BE2C (cell line): ENCODE data around the gene FLG2.

Experiments
- DNase-seq: peaks from one replicate; pipeline ENCODE4 v3.0.0-alpha.2; 2020
- H3K27me3 ChIP-seq: fragments of 250-450 bp; sonication (Bioruptor Pico); 2 replicates; pipeline ENCODE4 v1.5.1; 2020; ENCODE audit warnings: mild to moderate bottlenecking
- H3K36me3 ChIP-seq: fragments of 250-450 bp; sonication (Bioruptor Pico); 2 replicates; pipeline ENCODE4 v1.5.1; 2020; ENCODE audit warnings: mild to moderate bottlenecking
- H3K4me1 ChIP-seq: fragments of 250-450 bp; sonication (Bioruptor Pico); 2 replicates; pipeline ENCODE4 v1.5.1; 2020
- H3K4me3 ChIP-seq: 2 replicates; pipeline ENCODE4 v1.5.1; 2011; ENCODE audit warnings: low read depth, low read length
- H3K9me3 ChIP-seq: fragments of 250-450 bp; sonication (Bioruptor Pico); 2 replicates; pipeline ENCODE4 v1.5.1; 2020
- TF ChIP-seq, protein P1 (sequence below): IDR thresholded peaks from 2 replicates; pipeline ENCODE4 v1.5.1; 2012; ENCODE audit warnings: mild to moderate bottlenecking, low read depth, low read length

The FLG2 gene

DNA sequence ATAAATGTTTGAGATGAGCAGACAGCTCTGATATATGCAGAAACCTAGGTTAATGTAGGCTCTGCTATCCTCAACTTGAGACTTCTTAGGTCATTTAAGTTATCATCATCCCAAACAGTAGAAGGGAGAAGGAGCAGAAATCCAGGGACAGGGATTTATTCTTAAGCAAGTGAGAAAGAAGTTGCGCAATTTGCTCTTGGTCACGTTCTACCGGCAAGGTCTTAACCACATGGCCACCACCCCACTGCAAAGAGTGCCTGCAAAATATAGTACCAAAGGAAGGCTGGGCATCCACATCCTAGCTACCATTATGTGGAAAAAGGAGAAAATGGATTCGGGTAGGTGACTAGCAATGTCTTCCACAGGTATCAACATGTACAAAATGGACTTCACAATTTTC is 29.1 kb upstream of the FLG2 start:
- H3K36me3 ChIP-seq = no peaks in the 10 kb centered on the region
- TF ChIP-seq, protein P1, sequence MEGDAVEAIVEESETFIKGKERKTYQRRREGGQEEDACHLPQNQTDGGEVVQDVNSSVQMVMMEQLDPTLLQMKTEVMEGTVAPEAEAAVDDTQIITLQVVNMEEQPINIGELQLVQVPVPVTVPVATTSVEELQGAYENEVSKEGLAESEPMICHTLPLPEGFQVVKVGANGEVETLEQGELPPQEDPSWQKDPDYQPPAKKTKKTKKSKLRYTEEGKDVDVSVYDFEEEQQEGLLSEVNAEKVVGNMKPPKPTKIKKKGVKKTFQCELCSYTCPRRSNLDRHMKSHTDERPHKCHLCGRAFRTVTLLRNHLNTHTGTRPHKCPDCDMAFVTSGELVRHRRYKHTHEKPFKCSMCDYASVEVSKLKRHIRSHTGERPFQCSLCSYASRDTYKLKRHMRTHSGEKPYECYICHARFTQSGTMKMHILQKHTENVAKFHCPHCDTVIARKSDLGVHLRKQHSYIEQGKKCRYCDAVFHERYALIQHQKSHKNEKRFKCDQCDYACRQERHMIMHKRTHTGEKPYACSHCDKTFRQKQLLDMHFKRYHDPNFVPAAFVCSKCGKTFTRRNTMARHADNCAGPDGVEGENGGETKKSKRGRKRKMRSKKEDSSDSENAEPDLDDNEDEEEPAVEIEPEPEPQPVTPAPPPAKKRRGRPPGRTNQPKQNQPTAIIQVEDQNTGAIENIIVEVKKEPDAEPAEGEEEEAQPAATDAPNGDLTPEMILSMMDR = no peak
- H3K4me1 ChIP-seq = no peaks in the 10 kb centered on the region
- H3K4me3 ChIP-seq = no peak overlapping the region
- no peaks in the 10 kb centered on the region for H3K27me3 ChIP-seq
- H3K9me3 ChIP-seq = no peaks in the 10 kb centered on the region
- DNase-seq = no peak

DNA sequence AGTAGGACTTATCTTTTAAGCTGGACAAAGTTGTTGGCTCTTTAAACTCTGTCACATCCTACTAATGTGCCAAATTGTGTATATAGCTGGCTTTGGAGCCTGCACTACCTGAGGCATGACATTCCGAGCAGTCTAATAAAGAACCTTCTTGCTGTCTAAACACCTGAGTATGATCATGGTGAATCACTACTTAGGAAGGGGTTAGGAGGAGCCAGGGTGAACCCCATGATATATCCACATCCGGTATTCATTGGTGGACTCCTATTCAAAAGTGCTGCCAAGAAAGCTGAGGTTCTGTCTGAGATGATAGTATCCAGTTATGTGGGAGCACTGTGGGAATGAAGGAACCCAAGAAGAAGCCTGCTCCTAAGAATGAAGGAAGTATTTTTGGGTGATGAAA is 27.1 kb upstream of the FLG2 start:
- no peak overlapping the region for H3K4me3 ChIP-seq
- TF ChIP-seq, protein P1 = no peak
- H3K36me3 ChIP-seq = no peaks in the 10 kb centered on the region
- H3K9me3 ChIP-seq = no peaks in the 10 kb centered on the region
- H3K4me1 ChIP-seq = no peaks in the 10 kb centered on the region
- no peaks in the 10 kb centered on the region; the same call in 1 of the 2 replicates for H3K27me3 ChIP-seq
- no peak for DNase-seq

DNA sequence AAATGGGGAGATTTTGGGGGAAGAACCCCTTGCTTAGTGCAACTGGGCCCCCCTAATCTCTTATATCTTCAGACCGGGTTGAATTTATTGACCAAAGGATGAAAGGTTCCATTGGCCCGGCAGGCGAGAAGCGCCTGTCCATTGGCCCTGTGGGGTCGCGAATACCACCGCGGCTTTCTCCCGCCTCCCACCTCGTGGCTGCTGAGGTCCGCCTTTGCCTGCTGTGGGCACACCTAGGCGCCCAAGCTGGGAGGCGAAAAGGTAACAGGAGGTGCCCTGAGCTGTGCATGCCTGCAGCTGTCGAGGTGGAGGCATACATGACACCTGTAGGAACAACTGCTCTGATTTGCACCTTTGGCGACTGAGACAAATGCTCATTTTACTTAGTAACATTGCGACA is 21.1 kb upstream of the FLG2 start:
- TF ChIP-seq, protein P1 = no peak
- DNase-seq = no peak
- H3K27me3 ChIP-seq = peaks cover 8% of the 10 kb centered on the region
- no peaks in the 10 kb centered on the region for H3K9me3 ChIP-seq
- no peak overlapping the region for H3K4me3 ChIP-seq
- H3K36me3 ChIP-seq = no peaks in the 10 kb centered on the region
- no peaks in the 10 kb centered on the region for H3K4me1 ChIP-seq

DNA sequence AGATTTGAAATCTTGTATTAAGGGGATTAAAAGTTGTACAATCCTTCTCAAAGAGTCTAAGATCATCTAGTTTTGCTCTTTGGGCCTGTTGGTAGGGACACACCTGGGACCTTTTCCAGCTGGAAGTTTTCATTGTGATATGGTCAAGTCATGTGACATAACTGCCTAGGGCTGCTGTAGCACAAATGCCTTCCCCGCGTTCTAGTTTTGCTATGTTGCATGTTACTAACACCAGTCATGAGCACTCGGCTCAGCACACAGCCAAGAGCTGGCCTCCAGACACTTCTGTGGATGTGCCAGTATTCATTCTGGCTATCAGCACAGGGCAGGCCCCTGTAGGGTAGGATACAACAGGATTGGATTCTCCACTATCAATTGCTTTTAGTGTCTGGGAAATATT is 14.6 kb upstream of the FLG2 start:
- Histone ChIP-seq H3K4me1 (no peaks in the 10 kb centered on the region), H3K27me3 (no peaks in the 10 kb centered on the region), H3K9me3 (no peaks in the 10 kb centered on the region), H3K4me3 (no peak overlapping the region), H3K36me3 (no peaks in the 10 kb centered on the region)
- TF ChIP-seq, protein P1 = no peak
- no peak for DNase-seq

DNA sequence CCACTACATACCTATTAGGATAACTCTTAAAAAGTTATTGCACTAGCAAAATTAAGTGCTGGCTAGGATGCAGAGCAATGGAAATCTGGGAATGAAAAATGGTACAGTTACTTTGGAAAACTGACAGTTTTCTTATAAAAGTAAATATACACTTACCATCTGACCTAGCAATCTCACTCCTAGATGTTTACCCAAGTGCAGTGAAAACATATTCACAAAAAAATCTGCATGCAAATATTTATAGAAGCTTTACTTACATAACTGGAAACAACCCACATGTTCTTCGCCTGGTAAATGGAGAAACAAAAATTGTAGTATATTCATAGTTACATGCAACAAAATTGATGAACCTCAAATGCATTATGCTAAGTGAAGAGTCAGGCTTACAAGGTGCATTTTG is 12.9 kb upstream of the FLG2 start:
- TF ChIP-seq, protein P1 = no peak

DNA sequence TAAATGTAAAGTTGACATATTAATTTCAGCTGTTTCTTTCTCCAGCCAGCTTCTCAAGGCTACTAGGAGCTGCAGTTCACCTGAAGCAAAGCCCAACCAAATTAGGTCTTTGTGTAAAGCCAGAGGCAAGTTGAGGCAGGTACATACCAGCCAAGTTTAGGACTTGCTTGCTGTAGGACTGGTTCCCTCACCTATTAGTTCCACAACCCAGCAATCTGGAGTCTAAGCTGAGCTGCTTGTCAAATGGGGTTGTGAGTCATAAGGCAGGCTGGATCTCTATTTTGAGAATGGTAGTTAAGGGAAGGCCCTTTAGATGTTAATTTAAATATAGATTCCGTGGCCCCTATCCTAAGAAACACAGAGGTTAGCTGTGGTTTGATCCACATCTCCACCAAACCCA is 7.6 kb upstream of the FLG2 start:
- no peaks in the 10 kb centered on the region for H3K27me3 ChIP-seq
- DNase-seq = no peak
- no peaks in the 10 kb centered on the region for H3K4me1 ChIP-seq
- no peaks in the 10 kb centered on the region for H3K36me3 ChIP-seq
- H3K4me3 ChIP-seq = no peak overlapping the region
- TF ChIP-seq, protein P1 = no peak
- H3K9me3 ChIP-seq = no peaks in the 10 kb centered on the region

More for the DNA sequence above, 12.9 kb upstream of the FLG2 start:
- H3K4me1 ChIP-seq = no peaks in the 10 kb centered on the region
- H3K36me3 ChIP-seq = no peaks in the 10 kb centered on the region
- H3K4me3 ChIP-seq = no peak overlapping the region
- no peak for DNase-seq
- H3K27me3 ChIP-seq = no peaks in the 10 kb centered on the region
- H3K9me3 ChIP-seq = no peaks in the 10 kb centered on the region
